ENCODE data around the gene MS4A7.

MS4A7 gene, protein sequence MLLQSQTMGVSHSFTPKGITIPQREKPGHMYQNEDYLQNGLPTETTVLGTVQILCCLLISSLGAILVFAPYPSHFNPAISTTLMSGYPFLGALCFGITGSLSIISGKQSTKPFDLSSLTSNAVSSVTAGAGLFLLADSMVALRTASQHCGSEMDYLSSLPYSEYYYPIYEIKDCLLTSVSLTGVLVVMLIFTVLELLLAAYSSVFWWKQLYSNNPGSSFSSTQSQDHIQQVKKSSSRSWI

DNA sequence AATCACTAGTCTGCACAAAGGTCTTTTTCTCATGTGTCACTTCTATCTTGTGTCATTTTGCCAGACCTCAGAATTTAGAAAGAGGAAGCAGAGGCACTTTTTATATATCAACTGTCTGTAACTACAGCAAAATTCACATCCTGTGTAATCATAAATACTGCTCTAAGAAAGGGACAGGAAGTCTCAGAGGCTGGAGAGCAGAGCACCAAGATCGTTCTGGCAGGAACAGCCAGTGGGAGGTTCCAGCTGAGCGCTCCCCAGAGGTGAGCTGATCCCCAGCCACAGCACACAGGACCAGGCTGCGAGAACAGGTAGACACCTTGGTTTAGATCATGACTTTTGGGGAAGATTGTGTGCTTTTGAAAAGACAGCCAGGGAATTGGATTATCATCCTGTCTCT is at the start of gene MS4A7:
Gene MS4A7 (plus strand): TSS at position 179 of the 400 bp plus-strand sequence. CDS start 4,610 bp downstream, outside the sequence.
- no peak within 1 kb of the TSS for H3K9ac ChIP-seq (ENCODE audit: low read length)
- H3K4me1 ChIP-seq (ENCODE audit: control insufficient read depth, insufficient read depth, low read length) = peaks cover 4% of the 10 kb centered on the region
- H3K9me3 ChIP-seq (ENCODE audit: control insufficient read depth, low read length) = no peaks in the 10 kb centered on the region
- no peak within 1 kb of the TSS for H3K4me3 ChIP-seq (ENCODE audit: low read length)
- H3K27me3 ChIP-seq (ENCODE audit: control insufficient read depth, insufficient read depth, low read length) = no peaks in the 10 kb centered on the region
- no peaks in the 10 kb centered on the region for H3K36me3 ChIP-seq (ENCODE audit: control insufficient read depth, insufficient read depth, low read length)

DNA sequence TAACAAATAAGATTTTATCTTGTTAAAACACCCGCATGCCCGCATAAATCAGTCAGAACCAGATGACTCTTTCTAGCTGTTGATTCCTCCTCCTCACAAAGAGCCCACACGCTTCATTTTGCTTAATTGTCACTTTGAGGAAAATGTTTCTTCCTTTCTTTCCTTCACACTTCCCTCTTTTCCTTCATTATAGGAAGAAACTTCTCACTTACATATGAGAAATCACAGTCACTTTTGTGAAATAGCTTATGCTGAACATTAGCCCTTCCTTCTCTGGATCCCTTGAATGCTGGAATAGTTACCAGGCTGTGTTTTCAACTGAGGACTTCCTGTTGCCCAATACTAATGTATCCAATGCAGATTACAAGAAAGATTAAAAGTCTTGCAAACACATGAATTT is 45.5 kb upstream of the MS4A7 start:
- Histone ChIP-seq H3K9me3 (ENCODE audit: control insufficient read depth, low read length) (no peaks in the 10 kb centered on the region), H3K36me3 (ENCODE audit: control insufficient read depth, insufficient read depth, low read length) (no peaks in the 10 kb centered on the region), H3K9ac (ENCODE audit: low read length) (no peak overlapping the region), H3K4me1 (ENCODE audit: control insufficient read depth, insufficient read depth, low read length) (no peaks in the 10 kb centered on the region), H3K27me3 (ENCODE audit: control insufficient read depth, insufficient read depth, low read length) (no peaks in the 10 kb centered on the region), H3K4me3 (ENCODE audit: low read length) (no peak overlapping the region)

DNA sequence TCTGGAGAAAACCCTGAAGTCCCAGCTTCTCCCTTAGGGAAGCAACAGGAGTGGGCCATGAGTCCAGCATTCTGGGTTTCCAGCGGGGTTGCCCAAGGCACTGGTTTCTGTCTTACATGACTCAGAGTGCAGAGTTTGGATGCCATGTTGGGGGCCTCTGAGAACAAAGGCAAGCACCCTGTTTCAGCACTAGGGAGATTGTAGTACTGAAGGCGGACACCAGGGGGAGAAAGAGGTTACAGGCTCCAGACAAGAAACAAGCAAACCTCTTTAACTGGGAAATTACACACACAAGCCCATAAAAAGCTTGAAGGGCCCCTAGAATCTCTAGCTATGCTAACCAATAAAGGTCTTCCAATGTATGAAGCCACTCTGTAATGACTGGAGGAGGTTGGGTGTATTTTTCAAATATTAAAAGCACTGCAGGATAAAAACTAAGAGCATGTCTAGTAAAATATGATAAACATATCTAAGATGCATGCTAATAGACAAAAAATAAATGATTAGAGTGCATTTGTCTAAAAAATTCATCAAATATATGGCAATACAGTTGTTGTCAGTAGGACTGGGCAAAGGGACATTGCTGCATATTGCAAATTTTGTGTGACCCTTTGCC is 44.2 kb upstream of the MS4A7 start:
- H3K9me3 ChIP-seq (ENCODE audit: control insufficient read depth, low read length) = no peaks in the 10 kb centered on the region
- no peak overlapping the region for H3K4me3 ChIP-seq (ENCODE audit: low read length)
- H3K36me3 ChIP-seq (ENCODE audit: control insufficient read depth, insufficient read depth, low read length) = no peaks in the 10 kb centered on the region
- H3K4me1 ChIP-seq (ENCODE audit: control insufficient read depth, insufficient read depth, low read length) = no peaks in the 10 kb centered on the region
- no peak overlapping the region for H3K9ac ChIP-seq (ENCODE audit: low read length)
- H3K27me3 ChIP-seq (ENCODE audit: control insufficient read depth, insufficient read depth, low read length) = no peaks in the 10 kb centered on the region

DNA sequence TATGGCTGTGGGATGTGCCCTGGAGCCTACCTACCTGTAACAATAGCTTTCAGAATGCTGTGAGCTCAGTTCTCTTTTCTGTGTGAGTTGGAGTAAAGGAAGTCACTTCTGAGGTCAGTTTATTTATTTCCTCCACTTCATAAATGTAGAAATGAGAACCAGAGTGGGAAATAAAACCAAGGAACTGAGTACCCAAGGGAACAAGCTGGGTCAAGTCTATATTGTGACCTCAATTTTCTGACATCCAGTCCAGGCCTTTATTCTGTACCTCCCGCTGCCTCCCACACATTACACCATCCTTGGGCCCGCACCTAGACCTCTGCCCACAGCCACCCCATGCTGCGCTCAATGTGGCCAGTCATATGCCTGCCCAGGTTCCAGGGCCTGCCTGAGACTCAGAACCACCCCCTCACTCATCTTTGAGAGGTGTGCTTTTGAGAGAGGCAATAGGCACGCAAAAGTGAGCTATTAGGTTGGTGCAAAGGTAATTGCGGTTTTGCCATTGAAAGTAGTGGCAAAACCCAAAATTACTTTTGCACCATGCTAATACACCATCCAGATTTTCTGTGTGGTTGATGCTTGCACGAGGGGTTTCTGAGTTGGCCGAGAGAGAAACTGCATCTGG is 41.5 kb upstream of the MS4A7 start:
- H3K4me1 ChIP-seq (ENCODE audit: control insufficient read depth, insufficient read depth, low read length) = no peaks in the 10 kb centered on the region
- H3K9ac ChIP-seq (ENCODE audit: low read length) = no peak overlapping the region
- no peaks in the 10 kb centered on the region for H3K36me3 ChIP-seq (ENCODE audit: control insufficient read depth, insufficient read depth, low read length)
- H3K4me3 ChIP-seq (ENCODE audit: low read length) = no peak overlapping the region
- H3K9me3 ChIP-seq (ENCODE audit: control insufficient read depth, low read length) = no peaks in the 10 kb centered on the region
- no peaks in the 10 kb centered on the region for H3K27me3 ChIP-seq (ENCODE audit: control insufficient read depth, insufficient read depth, low read length)

DNA sequence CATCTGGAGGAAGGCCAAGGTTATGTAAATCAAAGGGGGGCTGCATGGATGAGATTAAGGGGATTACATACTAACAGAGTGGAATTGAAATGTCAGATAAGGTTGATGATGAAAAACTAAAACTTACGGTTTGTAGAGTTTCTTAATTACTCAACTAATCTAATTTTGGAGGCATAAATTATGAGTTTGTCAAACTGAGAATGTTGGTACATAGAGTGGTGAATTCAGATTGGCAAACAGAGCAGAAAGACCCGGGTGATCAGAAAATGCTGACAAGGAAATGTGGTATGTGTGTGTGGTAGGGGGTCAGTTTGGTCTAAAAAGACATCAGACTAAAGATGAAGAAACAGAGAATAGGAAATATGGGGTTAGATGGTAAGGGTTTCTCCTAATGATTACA is 40.3 kb upstream of the MS4A7 start:
- no peak overlapping the region for H3K4me3 ChIP-seq (ENCODE audit: low read length)
- no peaks in the 10 kb centered on the region for H3K27me3 ChIP-seq (ENCODE audit: control insufficient read depth, insufficient read depth, low read length)
- H3K36me3 ChIP-seq (ENCODE audit: control insufficient read depth, insufficient read depth, low read length) = no peaks in the 10 kb centered on the region
- H3K9me3 ChIP-seq (ENCODE audit: control insufficient read depth, low read length) = no peaks in the 10 kb centered on the region
- no peaks in the 10 kb centered on the region for H3K4me1 ChIP-seq (ENCODE audit: control insufficient read depth, insufficient read depth, low read length)
- H3K9ac ChIP-seq (ENCODE audit: low read length) = no peak overlapping the region

DNA sequence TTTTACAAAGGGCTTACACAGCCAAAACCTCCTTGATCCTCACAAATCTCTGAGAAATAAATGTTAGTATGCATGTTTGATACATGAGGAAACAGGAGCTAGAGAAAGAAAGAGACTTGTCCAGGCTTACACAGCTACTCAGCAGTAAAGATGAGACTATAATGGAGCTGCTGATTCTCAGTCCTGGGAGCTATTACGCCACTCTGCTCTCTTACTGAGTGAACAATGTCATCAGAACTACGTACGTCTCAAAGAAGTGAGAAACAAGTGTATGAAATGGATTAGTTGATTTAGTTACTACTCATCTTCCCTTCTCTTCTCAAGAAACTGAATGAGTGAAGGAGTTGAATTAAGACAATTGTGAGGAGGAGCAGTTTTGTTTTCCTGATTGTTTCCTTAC is 39.0 kb upstream of the MS4A7 start:
- H3K4me1 ChIP-seq (ENCODE audit: control insufficient read depth, insufficient read depth, low read length) = no peaks in the 10 kb centered on the region

DNA sequence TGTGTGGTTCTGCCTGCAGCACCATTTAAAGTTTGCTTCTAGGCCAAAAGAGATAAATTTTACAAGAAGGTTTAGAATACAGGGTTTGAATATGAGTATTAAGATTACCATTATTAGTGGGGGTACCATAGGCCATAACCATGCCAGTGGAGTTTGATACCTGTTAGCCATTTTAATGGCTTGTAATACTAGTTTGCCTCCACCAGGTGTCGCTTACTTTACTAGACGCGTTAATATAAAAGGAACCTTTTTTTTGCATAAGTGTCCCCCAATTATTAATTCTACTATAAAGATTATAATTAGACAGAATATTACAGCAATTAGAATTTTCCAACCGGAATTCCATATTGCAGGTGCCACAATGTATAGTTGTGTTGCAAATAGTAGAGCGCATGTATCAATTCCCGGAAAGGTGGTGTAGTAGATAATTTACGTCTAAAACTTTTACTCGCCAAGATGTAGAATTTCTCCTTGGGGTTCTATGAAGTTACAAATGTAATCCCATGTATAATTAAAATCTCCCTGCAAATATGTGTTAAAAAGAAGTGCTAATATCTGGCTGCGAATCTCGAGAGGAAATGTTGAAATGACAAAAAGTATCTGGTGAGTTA is 35.1 kb upstream of the MS4A7 start:
- H3K9me3 ChIP-seq (ENCODE audit: control insufficient read depth, low read length) = no peaks in the 10 kb centered on the region
- no peaks in the 10 kb centered on the region for H3K36me3 ChIP-seq (ENCODE audit: control insufficient read depth, insufficient read depth, low read length)
- no peaks in the 10 kb centered on the region for H3K4me1 ChIP-seq (ENCODE audit: control insufficient read depth, insufficient read depth, low read length)
- no peaks in the 10 kb centered on the region for H3K27me3 ChIP-seq (ENCODE audit: control insufficient read depth, insufficient read depth, low read length)
- no peak overlapping the region for H3K4me3 ChIP-seq (ENCODE audit: low read length)
- no peak overlapping the region for H3K9ac ChIP-seq (ENCODE audit: low read length)

More for the DNA sequence above, 39.0 kb upstream of the MS4A7 start:
- Histone ChIP-seq H3K9me3 (ENCODE audit: control insufficient read depth, low read length) (no peaks in the 10 kb centered on the region), H3K9ac (ENCODE audit: low read length) (no peak overlapping the region), H3K4me3 (ENCODE audit: low read length) (no peak overlapping the region), H3K27me3 (ENCODE audit: control insufficient read depth, insufficient read depth, low read length) (no peaks in the 10 kb centered on the region), H3K36me3 (ENCODE audit: control insufficient read depth, insufficient read depth, low read length) (no peaks in the 10 kb centered on the region)

DNA sequence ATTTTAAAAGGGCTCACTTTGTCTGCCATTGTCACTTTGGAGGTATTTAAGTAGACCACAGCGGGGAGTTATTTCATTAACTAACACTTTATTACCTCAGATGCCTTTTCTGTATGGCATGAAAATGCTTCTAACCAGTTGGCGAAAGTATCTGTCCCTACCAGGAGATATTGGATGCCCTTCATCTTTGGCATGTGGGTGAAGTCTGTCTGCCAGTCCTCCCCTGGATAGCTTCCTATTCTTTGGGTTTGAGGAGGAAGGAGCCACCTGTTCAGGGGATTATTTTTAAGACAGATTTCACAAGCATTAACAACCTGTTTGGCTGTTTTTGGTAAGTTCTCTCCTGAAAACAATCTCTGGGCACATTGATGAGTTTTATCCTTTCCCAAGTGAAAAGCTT is 34.2 kb upstream of the MS4A7 start:
- Histone ChIP-seq H3K9me3 (ENCODE audit: control insufficient read depth, low read length) (no peaks in the 10 kb centered on the region), H3K4me3 (ENCODE audit: low read length) (no peak overlapping the region), H3K27me3 (ENCODE audit: control insufficient read depth, insufficient read depth, low read length) (no peaks in the 10 kb centered on the region), H3K36me3 (ENCODE audit: control insufficient read depth, insufficient read depth, low read length) (no peaks in the 10 kb centered on the region), H3K9ac (ENCODE audit: low read length) (no peak overlapping the region), H3K4me1 (ENCODE audit: control insufficient read depth, insufficient read depth, low read length) (no peaks in the 10 kb centered on the region)

DNA sequence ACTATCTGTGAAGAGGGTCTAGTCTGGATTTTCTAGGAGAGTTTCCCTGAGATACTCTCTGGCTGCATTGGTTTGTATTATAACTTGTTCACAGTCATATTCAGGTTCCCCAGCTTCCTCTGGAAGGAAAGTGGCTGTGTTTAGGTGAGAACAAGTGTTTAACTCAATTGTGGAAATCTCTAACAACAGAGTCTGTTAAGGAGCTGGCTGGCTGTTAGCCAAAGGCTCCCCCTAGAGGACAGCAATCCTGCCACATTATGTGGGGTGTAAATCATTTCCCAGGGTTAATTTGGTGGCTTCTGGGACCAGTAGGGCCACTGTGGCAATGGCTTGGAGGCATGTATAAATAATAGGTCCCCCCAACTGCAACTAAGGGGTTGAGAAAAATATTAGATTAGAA is 32.8 kb upstream of the MS4A7 start:
- Histone ChIP-seq H3K4me1 (ENCODE audit: control insufficient read depth, insufficient read depth, low read length) (no peaks in the 10 kb centered on the region), H3K9me3 (ENCODE audit: control insufficient read depth, low read length) (no peaks in the 10 kb centered on the region)

DNA sequence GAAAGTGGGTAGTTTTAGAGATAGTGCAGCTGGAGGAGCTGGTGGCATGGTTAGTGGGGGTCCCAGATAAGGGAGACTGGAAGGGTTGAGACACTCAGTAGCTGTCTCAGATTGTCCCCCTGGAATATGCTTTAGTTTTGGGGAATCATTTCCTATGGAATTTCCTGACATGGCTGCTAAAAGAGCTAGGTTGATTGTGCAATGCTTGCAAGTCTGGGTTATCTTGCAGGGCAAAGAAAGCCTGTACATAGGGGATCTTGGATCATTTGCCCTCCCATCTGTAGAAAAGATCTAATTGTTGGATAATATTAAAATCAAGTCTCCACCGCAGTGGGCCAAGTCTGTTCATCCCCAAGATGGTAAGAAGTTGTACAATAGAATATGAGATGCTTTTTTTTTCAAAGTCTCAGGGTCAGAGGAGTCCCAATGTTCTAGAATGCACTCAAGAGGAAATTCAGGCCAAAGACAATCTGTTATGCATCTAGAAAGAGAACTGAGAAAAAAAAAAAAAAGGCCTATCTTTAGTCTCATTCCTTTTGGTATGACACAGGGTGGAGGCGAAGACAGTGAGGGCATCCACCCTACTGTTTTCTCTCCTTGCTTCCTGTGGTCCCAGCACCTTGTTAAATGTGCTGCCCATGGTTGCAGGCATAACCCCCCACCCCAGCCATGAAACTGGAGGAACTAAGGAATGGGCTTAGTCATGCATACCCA is 31.1 kb upstream of the MS4A7 start:
- Histone ChIP-seq H3K9ac (ENCODE audit: low read length) (no peak overlapping the region), H3K36me3 (ENCODE audit: control insufficient read depth, insufficient read depth, low read length) (no peaks in the 10 kb centered on the region), H3K27me3 (ENCODE audit: control insufficient read depth, insufficient read depth, low read length) (no peaks in the 10 kb centered on the region), H3K4me3 (ENCODE audit: low read length) (no peak overlapping the region), H3K4me1 (ENCODE audit: control insufficient read depth, insufficient read depth, low read length) (peaks cover 7% of the 10 kb centered on the region), H3K9me3 (ENCODE audit: control insufficient read depth, low read length) (no peaks in the 10 kb centered on the region)

More for the DNA sequence above, 32.8 kb upstream of the MS4A7 start:
- Histone ChIP-seq H3K9ac (ENCODE audit: low read length) (no peak overlapping the region), H3K36me3 (ENCODE audit: control insufficient read depth, insufficient read depth, low read length) (no peaks in the 10 kb centered on the region), H3K27me3 (ENCODE audit: control insufficient read depth, insufficient read depth, low read length) (no peaks in the 10 kb centered on the region), H3K4me3 (ENCODE audit: low read length) (no peak overlapping the region)

DNA sequence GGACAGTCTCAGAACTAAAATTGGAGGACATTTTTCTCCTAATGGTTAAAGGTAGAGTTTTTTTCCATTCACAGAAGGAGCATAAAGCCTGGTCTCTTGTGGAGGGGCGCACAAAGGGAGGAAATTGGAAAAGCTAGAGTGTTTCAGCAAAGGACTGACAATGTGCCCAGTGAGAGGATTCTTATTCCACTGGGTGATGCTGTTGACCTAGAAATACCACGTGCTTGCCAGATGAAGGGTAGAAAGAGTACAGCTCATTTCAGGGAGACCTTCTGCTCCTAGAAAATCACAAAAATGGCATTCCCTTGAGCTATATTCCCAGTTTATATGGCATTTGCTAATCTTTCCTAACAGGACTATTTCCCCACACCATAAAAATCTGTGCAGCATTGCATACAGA is 30.2 kb upstream of the MS4A7 start:
- H3K36me3 ChIP-seq (ENCODE audit: control insufficient read depth, insufficient read depth, low read length) = no peaks in the 10 kb centered on the region
- no peak overlapping the region for H3K4me3 ChIP-seq (ENCODE audit: low read length)
- no peaks in the 10 kb centered on the region for H3K27me3 ChIP-seq (ENCODE audit: control insufficient read depth, insufficient read depth, low read length)
- no peak overlapping the region for H3K9ac ChIP-seq (ENCODE audit: low read length)
- no peaks in the 10 kb centered on the region for H3K9me3 ChIP-seq (ENCODE audit: control insufficient read depth, low read length)
- H3K4me1 ChIP-seq (ENCODE audit: control insufficient read depth, insufficient read depth, low read length) = peaks cover 7% of the 10 kb centered on the region

DNA sequence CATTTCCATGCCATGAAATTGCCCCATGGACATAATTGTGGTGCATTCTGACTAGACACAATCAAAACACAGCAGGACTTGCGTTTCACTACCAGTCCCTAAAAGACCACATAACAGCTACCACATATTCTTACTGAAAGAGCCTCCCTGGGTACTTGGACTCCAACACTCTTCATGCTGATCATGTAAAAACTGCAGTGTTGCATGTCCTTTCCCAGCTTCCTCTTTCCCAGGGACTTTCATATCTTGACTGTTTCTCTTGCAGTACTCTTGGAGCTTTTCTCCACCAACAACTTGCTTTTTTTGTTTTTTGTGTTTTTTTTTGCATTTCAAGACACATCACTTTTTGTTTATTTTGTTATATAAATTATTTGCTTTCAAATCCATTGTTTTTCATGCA is 28.3 kb upstream of the MS4A7 start:
- H3K9me3 ChIP-seq (ENCODE audit: control insufficient read depth, low read length) = no peaks in the 10 kb centered on the region
- peaks cover 7% of the 10 kb centered on the region for H3K4me1 ChIP-seq (ENCODE audit: control insufficient read depth, insufficient read depth, low read length)
- H3K9ac ChIP-seq (ENCODE audit: low read length) = no peak overlapping the region
- no peaks in the 10 kb centered on the region for H3K36me3 ChIP-seq (ENCODE audit: control insufficient read depth, insufficient read depth, low read length)
- H3K4me3 ChIP-seq (ENCODE audit: low read length) = no peak overlapping the region
- H3K27me3 ChIP-seq (ENCODE audit: control insufficient read depth, insufficient read depth, low read length) = no peaks in the 10 kb centered on the region
